ENCODE measurements around the gene IFNL4.
"Not testable (repeated sequence)": the region's sequence is repeated elsewhere in the genome, so short reads cannot be mapped to it uniquely, and the experiment has no call there.

The IFNL4 gene

GRCh38 chr19:39217094-39217493, 31.6 kb downstream of the IFNL4 start:
- Histone ChIP-seq H3K9me3 (ENCODE audit: control insufficient read depth in 1 of 2, low read length in 2 of 2) (peaks cover 4 to 5% of the 10 kb centered on the region in 2 donors), H3K27ac (ENCODE audit: low read length) (no peak overlapping the region), H3K27me3 (ENCODE audit: low read depth, low read length) (no peaks in the 10 kb centered on the region), H3K4me1 (ENCODE audit: control insufficient read depth in 1 of 2, insufficient read depth in 2 of 2, low read length in 2 of 2) (no peaks in the 10 kb centered on the region), H3K36me3 (ENCODE audit: control insufficient read depth in 1 of 2, insufficient read depth in 2 of 2, low read length in 2 of 2) (no peaks in the 10 kb centered on the region), H3K4me3 (ENCODE audit: low read depth in 1 of 2, low read length in 2 of 2) (no peak overlapping the region)

GRCh38 chr19:39215323-39215722, 33.3 kb downstream of the IFNL4 start:
- not testable (repeated sequence) for H3K4me3 ChIP-seq (ENCODE audit: low read depth in 1 of 2, low read length in 2 of 2); H3K9me3 ChIP-seq (ENCODE audit: control insufficient read depth in 1 of 2, low read length in 2 of 2); H3K27ac ChIP-seq (ENCODE audit: low read length); H3K27me3 ChIP-seq (ENCODE audit: low read depth, low read length); H3K36me3 ChIP-seq (ENCODE audit: control insufficient read depth in 1 of 2, insufficient read depth in 2 of 2, low read length in 2 of 2); H3K4me1 ChIP-seq (ENCODE audit: control insufficient read depth in 1 of 2, insufficient read depth in 2 of 2, low read length in 2 of 2)

GRCh38 chr19:39212375-39212742, 36.3 kb downstream of the IFNL4 start:
- H3K27me3 ChIP-seq (ENCODE audit: low read depth, low read length): no peaks in the 10 kb centered on the region
- no peak overlapping the region for H3K27ac ChIP-seq (ENCODE audit: low read length)
- no peaks in the 10 kb centered on the region for H3K4me1 ChIP-seq (ENCODE audit: control insufficient read depth in 1 of 2, insufficient read depth in 2 of 2, low read length in 2 of 2)
- no peaks in the 10 kb centered on the region for H3K36me3 ChIP-seq (ENCODE audit: control insufficient read depth in 1 of 2, insufficient read depth in 2 of 2, low read length in 2 of 2)
- peaks cover 4 to 5% of the 10 kb centered on the region in 2 donors for H3K9me3 ChIP-seq (ENCODE audit: control insufficient read depth in 1 of 2, low read length in 2 of 2)
- no peak overlapping the region for H3K4me3 ChIP-seq (ENCODE audit: low read depth in 1 of 2, low read length in 2 of 2)

DNA sequence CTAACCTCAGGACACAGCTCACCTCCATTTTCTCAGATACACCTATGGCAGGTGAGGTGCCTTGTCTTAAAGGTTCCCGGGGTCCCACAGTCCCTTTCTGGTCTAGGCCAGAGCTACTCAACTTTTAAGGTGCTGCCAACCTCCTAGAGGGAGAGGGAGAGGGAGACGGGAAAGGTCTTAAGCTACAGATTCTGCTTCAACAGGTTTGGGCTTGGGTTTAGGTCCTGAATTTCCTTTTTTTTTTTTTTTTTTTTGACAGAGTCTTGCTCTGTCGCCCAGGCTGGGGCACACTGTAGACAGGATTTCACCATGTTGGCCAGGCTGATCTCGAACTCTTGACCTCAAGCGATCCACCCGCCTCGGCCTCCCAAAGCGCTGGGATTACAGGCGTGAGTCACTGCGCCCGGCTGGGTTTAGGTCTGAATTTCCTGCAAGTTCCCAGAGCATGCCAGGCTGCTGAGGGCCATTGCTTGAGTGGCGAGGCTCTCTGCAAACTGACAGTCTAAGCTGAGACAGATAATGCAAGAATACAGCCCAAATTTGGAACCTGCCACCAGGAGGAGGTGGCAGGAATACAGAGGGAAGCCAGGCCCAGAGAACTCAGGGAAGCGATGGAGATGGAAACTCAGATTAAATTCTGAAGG, 36.8 kb downstream of the IFNL4 start:
- no peaks in the 10 kb centered on the region for H3K4me1 ChIP-seq (ENCODE audit: control insufficient read depth in 1 of 2, insufficient read depth in 2 of 2, low read length in 2 of 2)
- peaks cover 4 to 5% of the 10 kb centered on the region in 2 donors for H3K9me3 ChIP-seq (ENCODE audit: control insufficient read depth in 1 of 2, low read length in 2 of 2)
- no peaks in the 10 kb centered on the region for H3K36me3 ChIP-seq (ENCODE audit: control insufficient read depth in 1 of 2, insufficient read depth in 2 of 2, low read length in 2 of 2)
- no peak overlapping the region for H3K4me3 ChIP-seq (ENCODE audit: low read depth in 1 of 2, low read length in 2 of 2)
- no peaks in the 10 kb centered on the region for H3K27me3 ChIP-seq (ENCODE audit: low read depth, low read length)
- no peak overlapping the region for H3K27ac ChIP-seq (ENCODE audit: low read length)

GRCh38 chr19:39209196-39209595, 39.5 kb downstream of the IFNL4 start:
- Histone ChIP-seq H3K4me3 (ENCODE audit: low read depth in 1 of 2, low read length in 2 of 2) (no peak overlapping the region), H3K27me3 (ENCODE audit: low read depth, low read length) (no peaks in the 10 kb centered on the region), H3K4me1 (ENCODE audit: control insufficient read depth in 1 of 2, insufficient read depth in 2 of 2, low read length in 2 of 2) (no peaks in the 10 kb centered on the region), H3K36me3 (ENCODE audit: control insufficient read depth in 1 of 2, insufficient read depth in 2 of 2, low read length in 2 of 2) (no peaks in the 10 kb centered on the region), H3K27ac (ENCODE audit: low read length) (no peak overlapping the region), H3K9me3 (ENCODE audit: control insufficient read depth in 1 of 2, low read length in 2 of 2) (no peaks in the 10 kb centered on the region)

DNA sequence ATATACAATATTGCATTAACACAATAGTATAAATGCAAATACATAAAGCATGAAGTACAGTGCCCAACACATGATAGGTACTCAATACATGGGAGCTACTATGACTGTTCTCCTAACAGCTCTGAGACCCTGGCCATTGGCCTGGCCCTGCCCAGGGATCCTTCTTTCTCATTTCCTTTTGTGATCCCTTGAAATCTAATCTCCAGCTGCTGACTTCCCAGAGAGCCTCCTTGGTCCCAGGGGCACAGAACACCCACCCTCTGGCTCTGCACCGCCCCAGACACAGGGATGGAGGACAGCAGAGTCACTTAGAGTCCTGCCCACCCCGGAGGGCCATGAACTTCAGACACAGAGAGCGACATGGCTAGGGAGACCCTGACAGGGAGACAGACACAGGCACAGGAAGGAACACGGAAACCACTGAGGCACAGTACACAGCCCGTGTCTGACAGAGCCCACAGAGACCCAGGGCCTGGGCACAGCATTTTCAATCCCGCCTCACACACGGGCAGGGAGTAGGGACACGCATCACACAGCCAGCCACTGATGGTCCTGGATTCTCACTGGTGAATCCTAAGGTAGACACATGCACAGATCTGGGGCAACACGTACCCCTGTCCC, 40.4 kb downstream of the IFNL4 start:
- H3K27ac ChIP-seq (ENCODE audit: low read length): no peak overlapping the region
- H3K4me3 ChIP-seq (ENCODE audit: low read depth in 1 of 2, low read length in 2 of 2): no peak overlapping the region
- no peaks in the 10 kb centered on the region for H3K4me1 ChIP-seq (ENCODE audit: control insufficient read depth in 1 of 2, insufficient read depth in 2 of 2, low read length in 2 of 2)
- no peaks in the 10 kb centered on the region for H3K9me3 ChIP-seq (ENCODE audit: control insufficient read depth in 1 of 2, low read length in 2 of 2)
- no peaks in the 10 kb centered on the region for H3K27me3 ChIP-seq (ENCODE audit: low read depth, low read length)
- no peaks in the 10 kb centered on the region for H3K36me3 ChIP-seq (ENCODE audit: control insufficient read depth in 1 of 2, insufficient read depth in 2 of 2, low read length in 2 of 2)

DNA sequence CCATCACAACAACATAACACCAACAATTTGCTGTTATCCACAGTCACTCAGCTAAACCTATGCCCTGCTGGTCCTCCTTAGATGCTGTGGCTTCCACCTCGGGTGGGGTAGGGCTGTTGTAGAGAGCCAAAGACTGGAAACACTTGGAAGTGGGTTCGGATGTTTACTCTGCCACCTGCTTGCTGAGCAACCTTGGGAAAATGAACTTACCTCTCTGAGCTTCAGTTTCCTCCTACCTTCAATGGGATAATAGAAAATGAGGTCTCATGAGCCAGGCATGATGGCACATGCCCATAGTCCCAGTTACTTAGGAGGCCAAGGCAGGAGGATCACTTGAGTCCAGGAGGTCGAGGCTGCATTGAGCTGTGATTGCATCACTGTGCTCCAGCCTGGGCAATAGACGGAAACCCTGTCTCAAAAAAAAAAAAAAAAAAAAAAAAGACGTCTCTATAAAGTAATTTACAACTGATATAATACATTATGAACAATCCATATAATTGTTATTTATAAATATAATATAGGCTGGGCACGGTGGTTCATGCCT, 41.3 kb downstream of the IFNL4 start:
- Histone ChIP-seq H3K4me1 (ENCODE audit: control insufficient read depth in 1 of 2, insufficient read depth in 2 of 2, low read length in 2 of 2) (no peaks in the 10 kb centered on the region), H3K4me3 (ENCODE audit: low read depth in 1 of 2, low read length in 2 of 2) (no peak overlapping the region), H3K9me3 (ENCODE audit: control insufficient read depth in 1 of 2, low read length in 2 of 2) (no peaks in the 10 kb centered on the region), H3K36me3 (ENCODE audit: control insufficient read depth in 1 of 2, insufficient read depth in 2 of 2, low read length in 2 of 2) (no peaks in the 10 kb centered on the region), H3K27ac (ENCODE audit: low read length) (no peak overlapping the region), H3K27me3 (ENCODE audit: low read depth, low read length) (peaks cover 7% of the 10 kb centered on the region)

DNA sequence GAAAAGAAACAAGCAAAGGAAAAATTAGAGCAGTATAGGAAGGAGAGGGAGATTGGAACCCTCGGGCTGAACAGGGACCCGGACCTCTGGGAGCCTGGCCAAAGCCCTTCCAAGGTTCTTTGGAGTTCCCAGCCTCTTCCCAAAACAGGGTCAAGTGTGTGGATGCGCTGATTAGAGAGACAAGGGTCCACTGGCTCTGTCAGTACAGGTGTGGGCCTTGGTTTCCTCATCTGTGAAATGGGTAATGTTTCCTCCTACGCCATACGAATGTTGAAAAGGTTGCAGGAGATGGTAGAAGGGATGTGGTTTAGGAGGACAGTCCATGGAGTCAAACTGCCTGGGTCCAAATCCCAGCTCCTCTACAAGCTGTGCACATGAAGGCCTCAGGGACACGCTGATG, 42.5 kb downstream of the IFNL4 start:
- no peak overlapping the region for H3K27ac ChIP-seq (ENCODE audit: low read length)
- peaks cover 7% of the 10 kb centered on the region for H3K27me3 ChIP-seq (ENCODE audit: low read depth, low read length)
- H3K4me3 ChIP-seq (ENCODE audit: low read depth in 1 of 2, low read length in 2 of 2): no peak overlapping the region
- no peaks in the 10 kb centered on the region for H3K4me1 ChIP-seq (ENCODE audit: control insufficient read depth in 1 of 2, insufficient read depth in 2 of 2, low read length in 2 of 2)
- no peaks in the 10 kb centered on the region for H3K36me3 ChIP-seq (ENCODE audit: control insufficient read depth in 1 of 2, insufficient read depth in 2 of 2, low read length in 2 of 2)
- H3K9me3 ChIP-seq (ENCODE audit: control insufficient read depth in 1 of 2, low read length in 2 of 2): no peaks in the 10 kb centered on the region

GRCh38 chr19:39205449-39205764, 43.2 kb downstream of the IFNL4 start:
- no peaks in the 10 kb centered on the region for H3K36me3 ChIP-seq (ENCODE audit: control insufficient read depth in 1 of 2, insufficient read depth in 2 of 2, low read length in 2 of 2)
- no peak overlapping the region for H3K27ac ChIP-seq (ENCODE audit: low read length)
- H3K4me1 ChIP-seq (ENCODE audit: control insufficient read depth in 1 of 2, insufficient read depth in 2 of 2, low read length in 2 of 2): no peaks in the 10 kb centered on the region
- peaks cover 7% of the 10 kb centered on the region for H3K27me3 ChIP-seq (ENCODE audit: low read depth, low read length)
- H3K4me3 ChIP-seq (ENCODE audit: low read depth in 1 of 2, low read length in 2 of 2): no peak overlapping the region
- no peaks in the 10 kb centered on the region for H3K9me3 ChIP-seq (ENCODE audit: control insufficient read depth in 1 of 2, low read length in 2 of 2)

- Histone ChIP-seq H3K9me3 (ENCODE audit: control insufficient read depth in 1 of 2, low read length in 2 of 2) (no peaks in the 10 kb centered on the region), H3K27me3 (ENCODE audit: low read depth, low read length) (peaks cover 7% of the 10 kb centered on the region), H3K4me1 (ENCODE audit: control insufficient read depth in 1 of 2, insufficient read depth in 2 of 2, low read length in 2 of 2) (peaks cover 0 to 5% of the 10 kb centered on the region in 2 donors), H3K4me3 (ENCODE audit: low read depth in 1 of 2, low read length in 2 of 2) (no peak within 1 kb of the TSS), H3K27ac (ENCODE audit: low read length) (no peak within 1 kb of the TSS), H3K36me3 (ENCODE audit: control insufficient read depth in 1 of 2, insufficient read depth in 2 of 2, low read length in 2 of 2) (no peaks in the 10 kb centered on the region)
These were observed 45.0 kb downstream of the IFNL4 start, which contains the start of gene SYCN for GRCh38 chr19:39203372-39204341. TSS of gene SYCN (minus strand) at chr19:39204263. CDS start at chr19:39204254, 9 bp downstream.

DNA sequence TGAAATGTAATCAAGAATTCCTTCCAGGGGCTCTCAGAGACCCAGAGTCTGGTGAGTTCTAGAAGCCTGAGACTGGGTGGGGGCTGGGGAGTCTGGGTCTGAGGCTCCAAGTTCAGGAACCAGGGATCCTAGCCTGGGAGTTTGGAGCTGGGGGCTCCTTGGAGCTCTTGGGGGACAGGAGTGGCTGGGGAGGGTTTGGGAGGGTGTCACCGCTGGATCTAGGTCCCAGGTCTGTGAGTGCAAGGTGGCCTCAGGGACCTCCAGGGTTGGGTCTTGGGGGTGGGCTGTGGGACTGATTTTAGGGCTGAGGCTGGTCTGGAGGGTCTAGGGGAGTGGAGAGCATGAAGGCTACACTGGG, 45.7 kb downstream of the IFNL4 start:
- Histone ChIP-seq H3K27ac (ENCODE audit: low read length) (no peak overlapping the region), H3K36me3 (ENCODE audit: control insufficient read depth in 1 of 2, insufficient read depth in 2 of 2, low read length in 2 of 2) (no peaks in the 10 kb centered on the region), H3K4me1 (ENCODE audit: control insufficient read depth in 1 of 2, insufficient read depth in 2 of 2, low read length in 2 of 2) (peaks cover 0 to 5% of the 10 kb centered on the region in 2 donors), H3K4me3 (ENCODE audit: low read depth in 1 of 2, low read length in 2 of 2) (no peak overlapping the region), H3K27me3 (ENCODE audit: low read depth, low read length) (peaks cover 10% of the 10 kb centered on the region), H3K9me3 (ENCODE audit: control insufficient read depth in 1 of 2, low read length in 2 of 2) (no peaks in the 10 kb centered on the region)
